Measurements from ENCODE around the gene MS4A7.

- TF ChIP-seq CTCF (IDR thresholded peaks at IDR 0.05 in 8 of 11, conservative IDR thresholded peaks at IDR 0.05 in 3 of 11) (no peak), POLR2AphosphoS5 (IDR thresholded peaks at IDR 0.05) (no peak)
Observed at GRCh38 chr11:60433401-60433800, 55.1 kb downstream of the MS4A7 start.

Data from spleen (tissue), 7 donors.